GM23248 (cell line): Measurements from ENCODE around the gene SLF1. TPM values are rescaled to one million over a fixed set of nuclear protein-coding genes. Genes with fewer than 3 reads are reported as not detected.
A peak's percentile ranks its signal among the peaks of the same experiment; 100 is the strongest.

Experiments used
- DNase-seq: peaks from one replicate; pipeline ENCODE4 v3.0.0-alpha.2; 2015
- H2AFZ ChIP-seq: fragments of 200-600 bp; sonication (generic); 2 replicates; pipeline ENCODE4 v1.6.1; 2016; ENCODE audit warnings: antibody characterized with exemption
- H3F3A ChIP-seq: fragments of 200-600 bp; sonication (generic); 2 replicates; pipeline ENCODE4 v1.6.1; 2016; ENCODE audit warnings: mild to moderate bottlenecking, antibody characterized with exemption, mixed run types; ENCODE audit not compliant: insufficient read depth
- H3K27ac ChIP-seq: fragments of 200-600 bp; sonication (generic); 2 replicates; pipeline ENCODE4 v1.5.1; 2016; ENCODE audit warnings: mild to moderate bottlenecking
- H3K27me3 ChIP-seq: fragments of 200-600 bp; sonication (generic); replicated peaks from 2 replicates; pipeline ENCODE4 v1.6.1; 2016; ENCODE audit warnings: mild to moderate bottlenecking; ENCODE audit not compliant: insufficient read depth
- H3K36me3 ChIP-seq: fragments of 200-600 bp; sonication (generic); 2 replicates; pipeline ENCODE4 v1.6.1; 2016; ENCODE audit warnings: low read depth, mild to moderate bottlenecking
- H3K4me1 ChIP-seq: fragments of 200-600 bp; sonication (generic); 2 replicates; pipeline ENCODE4 v1.6.1; 2016; ENCODE audit warnings: mild to moderate bottlenecking; ENCODE audit not compliant: insufficient read depth
- H3K4me2 ChIP-seq: fragments of 200-600 bp; sonication (generic); one replicate; pipeline ENCODE4 v1.6.1; 2016; ENCODE audit warnings: mild to moderate bottlenecking; ENCODE audit not compliant: unreplicated experiment
- H3K4me3 ChIP-seq: fragments of 200-600 bp; sonication (generic); 2 replicates; pipeline ENCODE4 v1.5.1; 2016; ENCODE audit warnings: mild to moderate bottlenecking
- H3K79me2 ChIP-seq: fragments of 200-600 bp; sonication (generic); 2 replicates; pipeline ENCODE4 v1.6.1; 2016; ENCODE audit warnings: mild to moderate bottlenecking; ENCODE audit not compliant: insufficient read depth
- H3K9ac ChIP-seq: fragments of 200-600 bp; sonication (generic); 2 replicates; pipeline ENCODE4 v1.6.1; 2016; ENCODE audit warnings: mild to moderate bottlenecking
- H3K9me2 ChIP-seq: fragments of 200-600 bp; sonication (generic); 2 replicates; pipeline ENCODE4 v1.6.1; 2016; ENCODE audit warnings: mixed run types, mild to moderate bottlenecking, moderate library complexity; ENCODE audit not compliant: insufficient read depth
- H3K9me3 ChIP-seq: fragments of 200-600 bp; sonication (generic); one replicate; pipeline ENCODE4 v1.6.1; 2017; ENCODE audit warnings: low read depth
- H4K20me1 ChIP-seq: fragments of 200-600 bp; sonication (generic); 2 replicates; pipeline ENCODE4 v1.6.0; 2016; ENCODE audit not compliant: insufficient read depth
- EZH2 ChIP-seq: fragments of 200-600 bp; sonication (generic); IDR thresholded peaks from 2 replicates; pipeline ENCODE4 v1.6.1; 2018; ENCODE audit warnings: antibody characterized with exemption, mild to moderate bottlenecking; ENCODE audit not compliant: insufficient read depth, poor library complexity, severe bottlenecking
- EZH2phosphoT487 ChIP-seq: fragments of 200-600 bp; sonication (generic); IDR thresholded peaks from 2 replicates; pipeline ENCODE4 v1.6.1; 2018; ENCODE audit warnings: antibody characterized with exemption, moderate library complexity, mild to moderate bottlenecking, low read depth; ENCODE audit not compliant: insufficient read depth
- WGBS, 2 experiments: methylation state at CpG; one replicate each; pipeline ENCODE4 v1.1.6; 2015 to 2017; ENCODE audit warnings: low lambda C conversion rate in 2 of 2, low coverage in 1 of 2; ENCODE audit errors: missing lambda C conversion rate in 2 of 2; 5-methylcytosine and 5-hydroxymethylcytosine counted together
- in situ Hi-C: fragments of 300-500 bp; cut with MboI; formaldehyde crosslinking; loops from 2 replicates; pipeline ENCODE4 v1.15.0; 2020
- polyA plus RNA-seq: library from polyadenylated mRNA; unstranded; fragments of >200 nt; fragmentation: Nextera tagmentation; extraction: Ambion mirVana; gene quantifications from 2 replicates; pipeline ENCODE4 v1.2.1, GENCODE V29; 2016
- total RNA-seq: library from RNA; depleted of rRNA; stranded (reverse); fragments of >200 nt; shearing (Covaris generic); gene quantifications from 2 replicates; pipeline ENCODE4 v1.2.3, GENCODE V29; 2014

Gene SLF1
- total and polyA plus RNA-seq, 2 experiments from 2014 or later, result 4.3 to 7.3 TPM

- no peak overlapping the region for H3K9ac ChIP-seq
- H3K79me2 ChIP-seq, result no peaks in the 10 kb centered on the region
- H2AFZ ChIP-seq, result no peak overlapping the region
- H4K20me1 ChIP-seq, result no peaks in the 10 kb centered on the region
- in situ Hi-C loops, result no loop called here
- H3K27ac ChIP-seq, result no peak overlapping the region
- no peaks in the 10 kb centered on the region for H3K4me1 ChIP-seq
- no peaks in the 10 kb centered on the region for H3K9me2 ChIP-seq
- TF ChIP-seq EZH2phosphoT487, result no peak
- no peak for TF ChIP-seq EZH2
- DNase-seq, result no peak
- no peaks in the 10 kb centered on the region for H3K36me3 ChIP-seq
- no peak overlapping the region for H3K4me3 ChIP-seq
- H3K27me3 ChIP-seq, result no peaks in the 10 kb centered on the region
- H3F3A ChIP-seq, result no peaks in the 10 kb centered on the region
- H3K9me3 ChIP-seq, result peaks cover 3% of the 10 kb centered on the region
- no peak overlapping the region for H3K4me2 ChIP-seq
Measured at GRCh38 chr5:94577466-94578245, 40.8 kb upstream of the SLF1 start.

- Histone ChIP-seq H4K20me1 (no peaks in the 10 kb centered on the region), H3K36me3 (no peaks in the 10 kb centered on the region), H3K4me1 (no peaks in the 10 kb centered on the region), H3F3A (no peaks in the 10 kb centered on the region), H3K27ac (no peak overlapping the region), H3K9ac (no peak overlapping the region), H2AFZ (no peak overlapping the region), H3K4me3 (no peak overlapping the region), H3K27me3 (no peaks in the 10 kb centered on the region), H3K4me2 (no peak overlapping the region), H3K79me2 (no peaks in the 10 kb centered on the region), H3K9me2 (no peaks in the 10 kb centered on the region), H3K9me3 (no peaks in the 10 kb centered on the region)
- WGBS, 2 experiments, result 73 to 81% methylated on average over 7 of the region's 7 CpGs
- no peak for DNase-seq
- in situ Hi-C loops, result no loop called here
- TF ChIP-seq EZH2phosphoT487, result no peak
- no peak for TF ChIP-seq EZH2
Measured at GRCh38 chr5:94595281-94595840, 23.1 kb upstream of the SLF1 start.

- Histone ChIP-seq H3K9me3 (no peaks in the 10 kb centered on the region), H3K27me3 (no peaks in the 10 kb centered on the region), H3K36me3 (no peaks in the 10 kb centered on the region), H3K4me2 (no peak overlapping the region), H4K20me1 (no peaks in the 10 kb centered on the region), H3K9ac (no peak overlapping the region), H3K79me2 (peaks cover 31% of the 10 kb centered on the region), H3K9me2 (no peaks in the 10 kb centered on the region), H2AFZ (no peak overlapping the region), H3K4me3 (no peak overlapping the region), H3K4me1 (peaks cover 4% of the 10 kb centered on the region; the same call in 1 of the 2 replicates), H3F3A (peaks cover 17% of the 10 kb centered on the region; the same call in 1 of the 2 replicates), H3K27ac (no peak overlapping the region)
- DNase-seq, result peak; percentile 20
- 91 to 92% methylated on average over 2 of the region's 2 CpGs for WGBS, 2 experiments
- no peak for TF ChIP-seq EZH2
- TF ChIP-seq EZH2phosphoT487, result no peak
- in situ Hi-C loops, result no loop called here
Measured at GRCh38 chr5:94613583-94613982, 4.9 kb upstream of the SLF1 start.

- Histone ChIP-seq H3K27me3 (no peaks in the 10 kb centered on the region), H3K9me2 (no peaks in the 10 kb centered on the region), H2AFZ (no peak overlapping the region), H3K4me2 (no peak overlapping the region), H3K79me2 (peaks cover 33% of the 10 kb centered on the region), H3F3A (peaks cover 17% of the 10 kb centered on the region; the same call in 1 of the 2 replicates), H3K36me3 (no peaks in the 10 kb centered on the region), H3K9ac (no peak overlapping the region), H4K20me1 (no peaks in the 10 kb centered on the region), H3K4me1 (peaks cover 5% of the 10 kb centered on the region; the same call in 1 of the 2 replicates), H3K27ac (no peak overlapping the region), H3K9me3 (no peaks in the 10 kb centered on the region), H3K4me3 (no peak overlapping the region)
- 71 to 74% methylated on average over 2 of the region's 2 CpGs for WGBS, 2 experiments
- in situ Hi-C loops, result no loop called here
- no peak for DNase-seq
- TF ChIP-seq EZH2 (no peak), EZH2phosphoT487 (no peak)
Measured at GRCh38 chr5:94614156-94614805, 4.2 kb upstream of the SLF1 start.
